ENCODE measurements around the gene MSN.

DNA sequence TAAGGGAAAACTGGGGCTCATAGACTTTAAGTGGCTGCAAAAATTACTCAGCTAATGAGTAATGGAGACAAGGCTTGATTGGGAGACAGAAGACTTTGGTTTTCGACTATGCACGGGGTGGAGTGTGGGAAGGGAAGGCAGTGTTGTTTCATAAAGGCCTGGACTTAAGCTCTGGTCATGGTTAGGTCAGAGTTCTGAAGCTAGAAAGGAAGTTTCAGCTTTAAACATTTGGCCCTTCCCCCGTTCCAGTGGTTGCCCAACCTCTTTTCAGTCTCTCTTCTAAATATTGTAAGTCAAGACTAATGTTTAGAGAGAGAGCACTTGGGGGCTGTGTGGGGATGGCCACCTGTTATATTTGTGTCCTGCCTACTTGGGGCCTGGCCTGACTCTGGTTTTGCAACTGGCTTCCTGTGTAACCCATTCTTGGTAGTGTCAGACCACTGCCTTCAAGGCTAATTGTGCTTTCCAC lies 21.0 kb downstream of the MSN start:
- TF ChIP-seq CTCF (IDR thresholded peaks at IDR 0.05) (no peak), EP300 (IDR thresholded peaks at IDR 0.05; ENCODE audit: low read depth) (no peak)

All from transverse colon (tissue), 3 donors.